ENCODE measurements around the gene HOXB6.

HOXB6 gene

DNA sequence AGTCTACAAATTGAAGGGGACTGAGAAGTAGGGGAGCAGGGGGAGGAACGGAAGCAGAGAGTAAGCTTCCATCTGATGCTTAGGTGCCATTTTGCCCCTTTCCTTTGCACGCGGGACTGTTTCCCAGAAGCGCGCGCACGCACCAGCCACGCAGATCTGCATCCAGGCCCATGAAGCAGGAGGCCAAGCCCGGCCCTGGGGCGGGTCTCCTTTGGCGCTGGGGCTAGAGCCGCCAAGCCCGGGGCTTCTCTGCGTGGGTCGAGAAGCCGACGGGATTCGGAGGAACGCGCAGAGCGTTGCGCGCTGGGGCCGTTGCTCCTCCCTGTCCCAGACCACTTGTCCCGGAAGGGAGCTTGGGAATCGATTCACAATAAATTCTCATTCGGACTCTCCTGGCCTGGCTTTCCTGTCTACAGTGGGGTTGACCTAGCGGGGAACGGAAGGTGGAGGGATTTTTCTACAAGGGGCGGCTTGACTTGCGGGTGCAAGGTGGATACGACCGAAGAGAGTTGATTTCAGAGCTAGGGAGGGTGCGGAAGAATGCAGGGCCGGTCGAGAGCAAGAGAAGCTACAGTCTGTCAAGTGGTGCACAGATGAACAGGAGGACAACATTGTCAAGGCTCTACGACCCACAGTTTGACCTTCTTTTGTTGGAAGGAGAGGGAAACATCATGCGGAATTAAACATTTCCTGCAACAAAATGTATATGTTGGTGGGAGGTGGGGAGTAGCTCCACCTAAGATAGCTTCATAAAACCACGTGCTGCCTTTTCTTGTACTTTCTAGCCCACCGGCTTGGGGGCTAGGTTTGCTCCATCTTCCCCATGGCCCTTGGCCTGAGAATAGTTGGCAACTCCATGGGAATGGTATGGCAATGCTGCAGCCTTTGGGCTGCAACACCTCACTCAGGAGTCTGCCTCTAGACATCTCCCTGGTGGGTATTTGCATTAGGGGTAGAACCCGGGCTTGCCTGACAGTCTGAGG is 16.9 kb upstream of the HOXB6 start:
- DNase-seq, result no peak

GRCh38 chr17:48620461-48621139 is 15.8 kb upstream of the HOXB6 start:
- DNase-seq, result no peak

GRCh38 chr17:48619826-48620449 is 15.2 kb upstream of the HOXB6 start:
- no peak for DNase-seq

- peak; percentile 81 to 85 for DNase-seq
Observed at GRCh38 chr17:48618256-48618896, 13.6 kb upstream of the HOXB6 start.

DNA sequence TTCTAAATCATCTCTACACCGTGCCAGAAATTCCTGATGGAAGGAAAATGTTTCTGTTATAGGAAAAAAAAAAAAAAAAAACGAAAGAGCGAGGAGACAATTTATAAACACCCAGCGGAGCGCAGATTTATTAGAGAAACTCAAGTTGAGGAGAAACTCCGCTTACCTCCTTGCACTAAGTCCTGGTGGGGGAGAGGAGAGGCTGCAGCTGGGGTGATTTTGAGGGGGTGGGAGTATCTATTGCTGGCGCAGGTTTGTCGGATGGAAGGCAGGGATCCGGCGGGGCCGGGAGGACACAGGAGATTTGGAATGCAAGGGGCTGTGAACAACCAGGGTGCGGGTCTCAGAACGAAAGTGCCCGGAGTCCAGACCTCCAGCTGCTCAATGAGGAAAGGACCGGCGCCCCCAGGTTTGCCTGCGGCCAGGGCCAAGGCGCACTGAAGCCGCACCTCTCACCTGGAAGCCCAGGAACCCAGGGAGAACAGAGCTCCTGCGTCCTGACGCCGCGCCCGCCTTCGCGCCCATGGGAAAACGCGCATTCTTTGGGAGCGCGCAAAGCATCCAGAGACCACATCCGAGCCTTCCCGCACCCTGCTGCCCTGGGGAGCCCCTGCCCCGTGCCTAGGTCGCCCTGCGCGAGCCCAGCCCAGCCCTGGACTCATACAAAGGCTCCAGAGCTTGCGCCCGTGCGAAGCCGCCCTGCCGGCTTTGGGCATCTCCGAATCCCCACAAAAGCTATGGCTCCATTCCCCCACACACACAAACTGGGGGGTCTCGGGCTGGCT is 12.9 kb upstream of the HOXB6 start:
- no peak for DNase-seq

DNA sequence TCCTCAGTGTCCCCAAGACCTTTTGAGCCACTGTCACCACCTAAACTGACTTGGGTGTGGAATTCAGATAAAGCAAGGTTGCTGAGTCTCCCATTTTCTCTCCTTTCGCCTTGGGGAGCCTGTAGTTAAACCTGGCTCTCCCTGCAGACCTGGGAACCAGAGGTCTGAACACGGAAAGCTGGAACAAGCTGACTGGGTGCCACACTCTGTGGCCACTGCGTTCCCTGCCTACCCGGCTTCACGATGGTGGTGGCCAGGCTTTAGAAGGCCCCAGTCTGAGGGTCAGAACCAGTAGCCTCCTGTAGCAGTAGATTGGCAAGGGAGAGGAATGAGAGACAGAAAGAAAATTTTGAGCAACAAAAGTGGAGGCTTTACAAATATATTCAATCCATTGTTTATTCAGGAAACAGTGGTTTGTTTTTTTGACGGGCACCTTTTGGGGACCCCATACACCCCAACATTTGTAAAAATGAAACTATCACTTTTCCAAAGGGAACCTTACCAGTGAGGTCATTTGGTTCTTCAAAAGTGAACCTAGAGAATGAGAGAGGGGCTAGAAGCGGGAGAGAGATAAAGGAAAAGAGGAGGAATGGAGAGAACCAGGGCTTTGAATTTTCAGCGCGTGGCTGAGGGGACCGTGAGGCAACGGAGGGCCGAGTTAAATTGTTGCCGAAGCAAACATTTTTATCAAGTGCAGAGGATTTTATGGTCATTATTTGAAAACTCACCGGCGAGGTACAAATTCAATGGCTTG is 12.1 kb upstream of the HOXB6 start:
- DNase-seq, result no peak

GRCh38 chr17:48615963-48616716 is 11.4 kb upstream of the HOXB6 start:
- no peak for DNase-seq

DNA sequence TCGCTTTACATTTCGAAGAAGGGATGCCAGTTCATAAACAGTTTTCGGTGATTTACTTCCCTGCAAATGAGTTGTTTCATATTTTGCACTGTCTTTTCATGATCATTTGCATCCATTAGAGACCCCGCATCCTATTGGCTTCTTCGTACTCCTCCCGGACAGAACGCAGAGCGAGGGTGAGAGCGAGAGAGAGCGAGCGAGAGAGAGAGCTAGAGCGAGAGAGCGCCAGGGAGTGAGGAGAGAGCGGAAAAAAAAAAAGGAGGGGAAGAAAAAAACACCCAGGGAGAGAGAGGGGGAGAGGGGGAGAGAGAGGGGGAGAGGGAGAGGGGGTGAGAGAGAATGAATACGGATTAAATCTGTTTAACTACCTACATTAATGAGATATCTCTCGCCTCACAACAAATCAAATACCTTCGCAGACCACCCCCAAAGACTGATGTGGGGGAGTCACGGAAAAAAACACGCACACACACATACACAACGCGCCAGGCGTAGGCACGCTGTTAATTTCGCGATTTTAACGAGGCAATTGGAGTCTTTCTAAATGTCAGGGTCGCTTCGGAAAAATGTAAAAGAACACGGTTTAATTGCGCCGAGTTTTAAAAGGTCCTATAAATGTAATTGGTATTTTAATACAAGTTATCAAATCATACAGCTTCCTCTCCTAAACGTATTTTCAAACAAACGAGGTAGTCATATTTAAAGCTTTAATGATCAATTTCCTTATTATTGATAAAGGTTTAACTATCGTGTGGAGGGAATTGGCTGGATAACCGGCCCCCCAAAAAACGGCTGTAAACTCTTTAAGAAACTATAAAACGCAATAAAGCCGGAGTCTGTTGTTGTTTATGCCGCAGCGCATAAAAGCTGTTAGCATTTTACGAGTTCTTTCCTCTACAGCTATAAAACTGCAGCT is 10.5 kb upstream of the HOXB6 start, which contains the start of gene HOXB8:
TSS of gene HOXB8 (minus strand) at position 246 of the 916 bp plus-strand sequence. CDS start 588 bp downstream, outside the sequence.
- DNase-seq, result no peak

DNA sequence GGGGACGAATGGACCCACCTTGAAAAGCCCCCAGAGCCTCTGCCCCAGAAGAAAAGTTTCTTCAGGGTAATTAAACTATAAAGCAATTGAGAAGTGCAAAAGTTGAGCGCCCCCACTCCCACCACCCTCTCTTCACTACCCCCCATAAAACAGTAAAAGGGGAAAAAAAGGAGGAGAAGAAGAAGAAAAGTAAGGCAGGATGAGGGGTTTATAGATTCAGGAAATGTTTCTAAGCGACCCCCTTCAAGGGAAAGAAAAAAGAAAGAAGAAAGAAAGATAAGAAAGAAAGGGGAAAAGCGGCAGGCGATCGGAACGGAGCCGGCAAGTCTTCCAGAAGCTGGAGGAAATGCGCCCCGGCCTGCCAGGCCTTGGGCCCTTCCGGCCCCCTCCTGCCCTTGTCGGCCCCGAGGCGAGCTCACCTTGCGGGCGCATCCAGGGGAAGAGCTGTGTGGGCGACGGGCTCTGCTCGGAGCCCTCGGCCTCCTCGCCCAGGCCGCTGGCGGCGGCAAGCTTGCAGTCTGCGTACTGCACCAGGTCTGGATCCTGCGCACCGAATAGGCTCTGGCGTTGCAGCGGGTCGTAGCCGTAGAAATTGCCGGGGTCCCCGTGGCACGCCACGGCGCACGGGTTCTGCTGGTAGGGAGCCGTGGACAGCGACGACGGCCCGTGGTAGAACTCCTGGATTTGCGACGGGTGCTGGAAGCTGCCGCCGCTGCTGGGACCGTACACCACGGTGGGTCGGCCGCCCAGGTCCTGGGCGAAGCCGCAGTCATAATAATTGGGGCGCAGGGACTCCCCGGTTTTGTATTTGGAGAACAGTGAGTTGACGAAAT is 9.3 kb upstream of the HOXB6 start:
- peak in 1 of 2 donors; percentile 30 for DNase-seq

- peak; percentile 33 to 58 for DNase-seq
Observed at GRCh38 chr17:48612854-48613691, 8.3 kb upstream of the HOXB6 start.

DNA sequence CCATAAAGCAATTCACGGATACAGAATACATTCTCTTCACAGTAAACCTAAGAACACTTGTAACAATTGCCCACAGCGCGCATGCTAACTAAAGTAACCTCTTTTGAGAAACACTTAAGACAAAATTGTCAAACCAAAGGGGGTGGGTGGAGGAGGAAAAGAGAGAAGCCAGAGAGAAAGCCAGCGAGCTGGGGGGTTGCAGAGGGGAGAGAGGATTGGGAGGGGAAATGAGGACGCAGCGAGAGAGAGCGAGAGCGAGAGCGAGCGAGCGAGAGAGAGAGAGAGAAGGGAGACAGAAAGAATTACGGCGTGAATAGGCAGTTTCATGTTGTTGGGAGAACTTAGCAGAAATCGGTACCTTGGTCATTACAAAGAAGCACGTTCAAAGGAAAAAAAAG is 7.7 kb upstream of the HOXB6 start:
- no peak for DNase-seq

- DNase-seq, result no peak
Observed at GRCh38 chr17:48611681-48612455, 7.1 kb upstream of the HOXB6 start.

GRCh38 chr17:48611213-48611612 is 6.4 kb upstream of the HOXB6 start:
- no peak for DNase-seq

DNA sequence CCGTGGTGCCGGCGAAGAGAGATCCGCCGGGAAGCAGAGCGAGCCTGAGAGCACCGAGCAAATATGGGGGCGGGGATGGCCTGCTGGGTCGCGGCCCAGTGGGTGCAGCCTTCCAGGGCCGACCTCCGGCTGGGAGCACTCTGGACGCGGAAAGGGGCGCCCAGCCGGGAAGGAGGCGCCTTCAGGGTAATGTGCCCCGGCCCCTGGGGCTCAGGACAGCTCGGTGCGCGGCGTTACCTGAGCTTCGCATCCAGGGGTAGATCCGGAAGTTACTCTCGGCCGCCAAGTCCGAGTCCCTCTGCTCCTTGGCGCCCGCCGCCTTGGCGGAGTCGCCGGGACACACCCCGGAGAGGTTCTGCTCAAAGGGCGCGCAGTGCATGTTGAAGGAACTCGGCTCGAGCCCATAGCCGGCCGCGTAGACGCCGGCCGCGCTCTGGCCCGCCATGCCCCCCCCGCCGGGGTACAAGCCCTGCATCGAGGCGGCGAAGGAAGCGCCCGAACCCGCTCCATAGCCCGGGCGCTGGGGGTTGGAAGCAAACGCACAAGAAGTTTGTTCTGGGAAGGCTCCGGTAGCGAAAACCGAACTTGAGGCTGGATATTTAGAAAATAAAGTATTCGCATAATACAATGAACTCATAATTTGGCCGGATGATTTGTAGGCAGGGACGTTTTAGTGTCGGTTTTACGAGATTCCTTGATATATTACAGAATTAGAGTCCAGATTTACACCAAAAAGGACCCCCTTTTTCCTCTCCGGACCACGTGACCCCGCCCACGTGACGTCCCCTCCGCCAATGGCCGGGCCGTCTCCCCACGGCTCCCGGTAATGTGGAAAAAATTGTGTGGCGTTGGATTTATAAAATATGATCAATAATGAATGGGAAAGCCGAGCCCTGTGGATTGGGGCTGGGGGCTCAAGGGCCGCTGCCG is 5.8 kb upstream of the HOXB6 start, which contains the start of gene HOXB7:
TSS of gene HOXB7 (minus strand) at position 736 of the 930 bp plus-strand sequence. CDS start at position 637, 99 bp downstream.
- DNase-seq, result peak; percentile 36 to 61

DNA sequence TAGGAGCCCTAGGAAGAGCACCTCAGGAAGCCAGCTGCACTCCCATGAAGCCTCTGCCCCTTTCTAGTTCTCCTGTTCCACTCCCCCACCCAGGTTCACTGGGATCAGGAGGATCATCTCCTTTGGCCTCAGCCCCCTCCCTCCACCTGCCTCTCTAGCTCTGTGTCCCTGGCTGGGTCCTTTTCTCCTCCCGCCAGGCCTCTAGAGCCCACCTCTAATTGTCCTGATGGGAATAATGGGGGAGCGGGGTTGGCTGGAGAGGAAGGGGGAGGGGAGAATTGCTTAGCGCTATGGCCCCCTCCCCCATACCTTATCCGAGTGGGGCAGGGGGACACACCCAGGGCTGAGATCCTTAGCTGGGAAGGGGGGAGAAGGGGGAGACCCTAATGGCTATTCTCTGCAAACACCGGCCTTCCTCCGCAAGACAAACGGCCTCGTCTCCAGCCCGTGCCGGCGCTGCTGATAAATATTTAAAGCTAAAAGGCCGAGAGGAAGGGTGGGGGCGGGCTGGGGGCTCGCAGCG is 5.0 kb upstream of the HOXB6 start:
- no peak for DNase-seq

All from CD4-positive, alpha-beta T cell treated with Interleukin-4 for 1 hour (primary cell).